HFFc6 (cell line): ENCODE results near the gene LDLRAD4. TPM values are rescaled to one million over a fixed set of nuclear protein-coding genes. Genes with fewer than 3 reads are reported as not detected.

ENCODE experiments used
- DNase-seq: peaks from one replicate; pipeline ENCODE4 v3.0.0-alpha.2; 2018
- H3K27ac Mint-ChIP-seq: 2 replicates; pipeline ENCODE4 v1.8.0; 2020; ENCODE audit warnings: mild to moderate bottlenecking, mixed read lengths
- H3K27me3 Mint-ChIP-seq: 2 replicates; pipeline ENCODE4 v1.8.0; 2021; ENCODE audit warnings: mild to moderate bottlenecking, moderate library complexity, mixed read lengths; ENCODE audit not compliant: insufficient read depth
- H3K36me3 Mint-ChIP-seq: 2 replicates; pipeline ENCODE4 v1.8.0; 2021; ENCODE audit warnings: low read depth, mixed read lengths
- H3K4me1 Mint-ChIP-seq: 2 replicates; pipeline ENCODE4 v1.8.0; 2020; ENCODE audit warnings: low read depth, mixed read lengths
- H3K4me3 Mint-ChIP-seq: 2 replicates; pipeline ENCODE4 v1.8.0; 2020; ENCODE audit warnings: mild to moderate bottlenecking, moderate library complexity, mixed read lengths
- H3K9me3 Mint-ChIP-seq: 2 replicates; pipeline ENCODE4 v1.8.0; 2020; ENCODE audit warnings: mild to moderate bottlenecking, mixed read lengths
- CTCF ChIP-seq: fragments of 200-600 bp; sonication (generic); IDR thresholded peaks from 2 replicates; pipeline ENCODE4 v1.5.0; 2021; ENCODE audit warnings: antibody characterized with exemption, mild to moderate bottlenecking
- total RNA-seq, 6 experiments: library from RNA; stranded (reverse); fragmentation: NEBNext Ultra II Directional; extraction: Animal tissue kit (Norgen Biotek cat#: 25700); gene quantifications; 2 replicates in 1 of 6; 3 replicates in 5 of 6; pipeline ENCODE4 v1.2.3, GENCODE V29; 2021

Gene LDLRAD4
- total RNA-seq, 6 experiments from 2014 or later: not detected

DNA sequence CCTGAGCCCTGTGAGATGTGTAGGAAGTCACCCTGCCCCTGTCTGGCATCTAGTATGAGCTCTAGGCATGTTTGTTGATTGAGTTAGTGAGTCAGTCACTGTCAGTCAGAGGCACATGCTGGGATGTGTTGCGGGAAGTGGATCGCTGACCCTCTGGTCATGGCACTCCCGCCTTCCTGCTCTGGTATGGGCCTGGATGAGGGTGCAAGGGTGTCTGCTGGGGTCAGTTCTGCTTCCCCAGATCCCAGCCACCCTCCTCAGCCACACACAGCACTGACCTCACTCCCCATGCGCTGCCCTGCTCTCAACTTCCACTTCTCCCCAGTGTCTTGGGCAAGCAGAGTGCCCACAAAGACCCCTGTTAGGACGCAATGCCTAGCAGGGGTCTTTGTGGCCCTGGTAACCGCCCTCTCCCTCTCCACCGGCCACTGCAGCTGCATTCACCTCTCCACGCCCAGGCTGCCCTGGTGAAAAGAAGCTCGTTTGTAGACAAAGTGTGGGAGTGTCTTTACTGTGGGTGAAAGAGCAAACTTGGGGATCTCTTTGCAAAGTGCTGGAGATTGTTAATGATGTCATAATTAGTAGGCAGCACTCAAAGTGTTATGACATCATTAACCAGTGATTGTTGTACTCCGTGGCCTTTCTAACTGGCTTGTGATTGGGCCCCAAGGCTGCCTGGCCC, 252.1 kb downstream of the LDLRAD4 start:
- Mint-ChIP-seq H3K27me3 (peaks cover 2% of the 10 kb centered on the region), H3K4me1 (no peaks in the 10 kb centered on the region), H3K27ac (no peak overlapping the region)

GRCh38 chr18:13471198-13471845, 252.8 kb downstream of the LDLRAD4 start:
- no peaks in the 10 kb centered on the region for H3K4me1 Mint-ChIP-seq
- no peak for TF ChIP-seq CTCF
- H3K9me3 Mint-ChIP-seq: peaks cover 29% of the 10 kb centered on the region; the same call in 1 of the 2 replicates
- no peak overlapping the region for H3K4me3 Mint-ChIP-seq
- H3K36me3 Mint-ChIP-seq: no peaks in the 10 kb centered on the region
- no peak overlapping the region for H3K27ac Mint-ChIP-seq
- no peak for DNase-seq
- peaks cover 3% of the 10 kb centered on the region for H3K27me3 Mint-ChIP-seq

More for the DNA sequence above, 252.1 kb downstream of the LDLRAD4 start:
- DNase-seq: no peak
- no peak for TF ChIP-seq CTCF
- Mint-ChIP-seq H3K36me3 (no peaks in the 10 kb centered on the region), H3K4me3 (no peak overlapping the region), H3K9me3 (peaks cover 26% of the 10 kb centered on the region; the same call in 1 of the 2 replicates)

- H3K27ac Mint-ChIP-seq: no peak overlapping the region
Measured at GRCh38 chr18:13471971-13472628, 253.5 kb downstream of the LDLRAD4 start.

DNA sequence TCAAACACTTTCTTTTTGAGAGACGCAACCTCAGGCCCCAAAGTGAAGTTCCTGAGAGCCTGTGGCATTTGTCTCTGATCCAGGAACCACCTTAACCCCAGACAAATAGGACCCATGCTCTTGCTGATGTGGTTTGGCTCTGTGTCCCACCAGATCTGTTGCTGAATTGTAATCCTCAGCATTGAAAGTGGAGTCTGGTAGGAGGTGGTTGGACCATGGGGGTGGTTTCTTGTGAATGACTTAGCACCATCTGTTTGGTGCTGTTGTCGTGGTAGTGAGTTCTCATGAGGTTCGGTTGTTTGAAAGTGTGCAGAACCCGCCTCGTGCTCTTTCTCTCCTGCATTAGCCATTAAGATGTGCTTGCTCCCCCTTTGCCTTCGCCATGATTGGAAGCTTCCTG, 255.2 kb downstream of the LDLRAD4 start:
- Mint-ChIP-seq H3K36me3 (no peaks in the 10 kb centered on the region), H3K9me3 (peaks cover 24% of the 10 kb centered on the region; the same call in 1 of the 2 replicates), H3K27me3 (peaks cover 3% of the 10 kb centered on the region), H3K4me1 (no peaks in the 10 kb centered on the region), H3K27ac (no peak overlapping the region), H3K4me3 (no peak overlapping the region)
- no peak for DNase-seq
- TF ChIP-seq CTCF: no peak

More at GRCh38 chr18:13471971-13472628, 253.5 kb downstream of the LDLRAD4 start:
- H3K9me3 Mint-ChIP-seq: peaks cover 29% of the 10 kb centered on the region; the same call in 1 of the 2 replicates
- H3K4me3 Mint-ChIP-seq: no peak overlapping the region
- H3K27me3 Mint-ChIP-seq: peaks cover 3% of the 10 kb centered on the region
- H3K36me3 Mint-ChIP-seq: no peaks in the 10 kb centered on the region
- no peak for TF ChIP-seq CTCF
- no peaks in the 10 kb centered on the region for H3K4me1 Mint-ChIP-seq
- DNase-seq: no peak

GRCh38 chr18:13474336-13474735, 255.8 kb downstream of the LDLRAD4 start:
- H3K4me1 Mint-ChIP-seq: no peaks in the 10 kb centered on the region

More at GRCh38 chr18:13474336-13474735, 255.8 kb downstream of the LDLRAD4 start:
- Mint-ChIP-seq H3K27me3 (peaks cover 3% of the 10 kb centered on the region), H3K4me3 (no peak overlapping the region), H3K9me3 (peaks cover 24% of the 10 kb centered on the region; the same call in 1 of the 2 replicates), H3K36me3 (no peaks in the 10 kb centered on the region), H3K27ac (no peak overlapping the region)
- DNase-seq: no peak
- no peak for TF ChIP-seq CTCF
